Smooth muscle cell (in vitro differentiated cells): ENCODE data around the gene NANOS3. TPM values are rescaled to one million over a fixed set of nuclear protein-coding genes. Genes with fewer than 3 reads are reported as not detected.

ENCODE experiments used
- DNase-seq: peaks from one replicate; lab custom pipeline; 2025; ENCODE audit not compliant: unreplicated experiment; lab: John Stamatoyannopoulos, UW
- H2AFZ ChIP-seq: fragments of 200-600 bp; sonication (generic); 2 replicates; pipeline ENCODE4 v1.6.0; 2016; ENCODE audit warnings: antibody characterized with exemption, low read depth, mild to moderate bottlenecking
- H3F3A ChIP-seq: fragments of 200-600 bp; sonication (generic); 2 replicates; pipeline ENCODE4 v1.6.0; 2017; ENCODE audit warnings: antibody characterized with exemption, low read depth
- H3K27ac ChIP-seq: fragments of 200-600 bp; sonication (generic); 2 replicates; pipeline ENCODE4 v1.5.1; 2016; ENCODE audit warnings: low read depth, mild to moderate bottlenecking
- H3K27me3 ChIP-seq: fragments of 200-600 bp; sonication (generic); 2 replicates; pipeline ENCODE4 v1.6.1; 2016; ENCODE audit warnings: low read depth, mild to moderate bottlenecking
- H3K36me3 ChIP-seq: fragments of 200-600 bp; sonication (generic); 2 replicates; pipeline ENCODE4 v1.5.1; 2016; ENCODE audit warnings: low read depth
- H3K4me1 ChIP-seq: fragments of 200-600 bp; sonication (generic); 2 replicates; pipeline ENCODE4 v1.5.1; 2016; ENCODE audit warnings: low read depth
- H3K4me2 ChIP-seq: fragments of 200-600 bp; sonication (generic); 2 replicates; pipeline ENCODE4 v1.6.0; 2016; ENCODE audit warnings: mild to moderate bottlenecking
- H3K4me3 ChIP-seq: fragments of 200-600 bp; sonication (generic); 2 replicates; pipeline ENCODE4 v1.5.1; 2016; ENCODE audit warnings: mild to moderate bottlenecking
- H3K79me2 ChIP-seq: fragments of 200-600 bp; sonication (generic); 2 replicates; pipeline ENCODE4 v1.6.0; 2016; ENCODE audit warnings: low read depth, mild to moderate bottlenecking
- H3K9ac ChIP-seq: fragments of 200-600 bp; sonication (generic); 2 replicates; pipeline ENCODE4 v1.6.0; 2016; ENCODE audit warnings: low read depth
- H3K9me3 ChIP-seq: fragments of 200-600 bp; sonication (generic); replicated peaks from 2 replicates; pipeline ENCODE4 v1.5.1; 2016; ENCODE audit warnings: low read depth
- H4K20me1 ChIP-seq: fragments of 200-600 bp; sonication (generic); 2 replicates; pipeline ENCODE4 v1.6.0; 2016; ENCODE audit warnings: low read depth
- CTCF ChIP-seq: fragments of 200-600 bp; sonication (generic); IDR thresholded peaks from 2 replicates; pipeline ENCODE4 v1.5.1; 2017; ENCODE audit warnings: borderline replicate concordance, mild to moderate bottlenecking, antibody characterized with exemption; ENCODE audit not compliant: insufficient read depth, poor library complexity, severe bottlenecking
- WGBS: methylation state at CpG from one replicate; pipeline ENCODE4 v1.1.7; 2016; ENCODE audit warnings: low lambda C conversion rate; 5-methylcytosine and 5-hydroxymethylcytosine counted together
- polyA plus RNA-seq: library from polyadenylated mRNA; unstranded; fragments of >200 nt; fragmentation: Nextera tagmentation; extraction: Ambion mirVana; gene quantifications from 2 replicates; pipeline ENCODE4 v1.2.1, GENCODE V29; 2016
- total RNA-seq: library from RNA; depleted of rRNA; stranded (reverse); fragments of >200 nt; gene quantifications from 2 replicates; pipeline ENCODE4 v1.2.3, GENCODE V29; 2014

The NANOS3 gene
- total and polyA plus RNA-seq, 2 experiments from 2014 or later, result 2.7 TPM; not detected in 1

GRCh38 chr19:13906910-13907309 is 30.0 kb downstream of the NANOS3 start:
- peak overlapping the region; percentile 95 for H3K4me3 ChIP-seq
- H3K36me3 ChIP-seq, result no peaks in the 10 kb centered on the region
- peak overlapping the region; percentile 92 for H2AFZ ChIP-seq
- no peak overlapping the region for H3K27ac ChIP-seq
- no peaks in the 10 kb centered on the region for H3K27me3 ChIP-seq
- H3K9ac ChIP-seq, result peak overlapping the region; percentile 66
- no peak for DNase-seq
- TF ChIP-seq CTCF, result no peak
- H3K79me2 ChIP-seq, result peaks cover 3% of the 10 kb centered on the region
- H3K4me1 ChIP-seq, result peaks cover 8% of the 10 kb centered on the region
- no peaks in the 10 kb centered on the region for H3F3A ChIP-seq
- WGBS, result 90% methylated on average over 5 of the region's 5 CpGs
- no peaks in the 10 kb centered on the region for H4K20me1 ChIP-seq
- peak overlapping the region; percentile 98 for H3K4me2 ChIP-seq
- no peaks in the 10 kb centered on the region for H3K9me3 ChIP-seq

GRCh38 chr19:13908674-13909073 is 31.7 kb downstream of the NANOS3 start:
- Histone ChIP-seq H3K9me3 (no peaks in the 10 kb centered on the region), H2AFZ (no peak overlapping the region), H3K27me3 (no peaks in the 10 kb centered on the region), H3K9ac (no peak overlapping the region), H3K4me1 (peaks cover 8% of the 10 kb centered on the region), H3K79me2 (peaks cover 3% of the 10 kb centered on the region), H3K27ac (no peak overlapping the region), H3K4me3 (no peak overlapping the region), H3K4me2 (no peak overlapping the region), H4K20me1 (no peaks in the 10 kb centered on the region), H3F3A (no peaks in the 10 kb centered on the region), H3K36me3 (no peaks in the 10 kb centered on the region)
- DNase-seq, result no peak
- no peak for TF ChIP-seq CTCF
- 97% methylated on average over 6 of the region's 8 CpGs for WGBS

GRCh38 chr19:13909430-13909829 is 32.5 kb downstream of the NANOS3 start:
- H3K9me3 ChIP-seq, result no peaks in the 10 kb centered on the region
- H3K4me2 ChIP-seq, result no peak overlapping the region
- H3F3A ChIP-seq, result no peaks in the 10 kb centered on the region
- H3K4me1 ChIP-seq, result peaks cover 8% of the 10 kb centered on the region
- no peak overlapping the region for H3K4me3 ChIP-seq
- no peaks in the 10 kb centered on the region for H4K20me1 ChIP-seq
- 100% methylated on average over 2 of the region's 2 CpGs for WGBS
- no peak overlapping the region for H3K27ac ChIP-seq
- H2AFZ ChIP-seq, result no peak overlapping the region
- peaks cover 3% of the 10 kb centered on the region for H3K79me2 ChIP-seq
- H3K27me3 ChIP-seq, result no peaks in the 10 kb centered on the region
- H3K9ac ChIP-seq, result no peak overlapping the region
- no peak for DNase-seq
- H3K36me3 ChIP-seq, result no peaks in the 10 kb centered on the region
- no peak for TF ChIP-seq CTCF

DNA sequence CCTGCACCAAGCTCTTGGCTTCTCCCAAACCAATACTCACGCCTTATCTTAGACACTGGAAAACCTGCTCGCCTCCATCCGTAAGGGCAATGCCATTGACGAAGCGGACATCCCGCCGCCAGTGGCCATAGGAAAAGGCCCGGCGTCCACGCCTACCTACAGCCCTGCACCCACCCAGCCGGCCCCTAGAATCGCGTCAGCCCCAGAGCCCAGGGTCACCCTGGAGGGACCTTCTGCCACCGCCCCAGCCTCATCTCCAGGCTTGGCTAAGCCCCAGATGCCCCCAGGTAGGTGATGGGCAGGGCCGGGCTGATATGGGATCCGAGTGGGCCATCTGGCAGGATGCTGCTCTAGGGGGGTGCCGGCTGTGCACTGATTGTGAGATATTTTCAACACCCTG is 36.4 kb downstream of the NANOS3 start:
- H3K9ac ChIP-seq, result no peak overlapping the region
- no peaks in the 10 kb centered on the region for H3K4me1 ChIP-seq
- 97% methylated on average over 17 of the region's 17 CpGs for WGBS
- no peak overlapping the region for H2AFZ ChIP-seq
- no peak overlapping the region for H3K4me3 ChIP-seq
- H3K27ac ChIP-seq, result no peak overlapping the region
- DNase-seq, result no peak
- no peaks in the 10 kb centered on the region for H3K9me3 ChIP-seq
- H4K20me1 ChIP-seq, result no peaks in the 10 kb centered on the region
- H3F3A ChIP-seq, result no peaks in the 10 kb centered on the region
- no peaks in the 10 kb centered on the region for H3K36me3 ChIP-seq
- no peak overlapping the region for H3K4me2 ChIP-seq
- no peaks in the 10 kb centered on the region for H3K27me3 ChIP-seq
- no peak for TF ChIP-seq CTCF
- H3K79me2 ChIP-seq, result no peaks in the 10 kb centered on the region
